ENCODE measurements around the gene PRPF8. TPM values are rescaled to one million over a fixed set of nuclear protein-coding genes. Genes with fewer than 3 reads are reported as not detected.

The PRPF8 gene
- total and polyA plus RNA-seq, 10 of the 15 experiments (the other 5 are each of a cell fraction or from before 2014, with no cell fraction given) = 77.2 to 337 (median 162) TPM

DNA sequence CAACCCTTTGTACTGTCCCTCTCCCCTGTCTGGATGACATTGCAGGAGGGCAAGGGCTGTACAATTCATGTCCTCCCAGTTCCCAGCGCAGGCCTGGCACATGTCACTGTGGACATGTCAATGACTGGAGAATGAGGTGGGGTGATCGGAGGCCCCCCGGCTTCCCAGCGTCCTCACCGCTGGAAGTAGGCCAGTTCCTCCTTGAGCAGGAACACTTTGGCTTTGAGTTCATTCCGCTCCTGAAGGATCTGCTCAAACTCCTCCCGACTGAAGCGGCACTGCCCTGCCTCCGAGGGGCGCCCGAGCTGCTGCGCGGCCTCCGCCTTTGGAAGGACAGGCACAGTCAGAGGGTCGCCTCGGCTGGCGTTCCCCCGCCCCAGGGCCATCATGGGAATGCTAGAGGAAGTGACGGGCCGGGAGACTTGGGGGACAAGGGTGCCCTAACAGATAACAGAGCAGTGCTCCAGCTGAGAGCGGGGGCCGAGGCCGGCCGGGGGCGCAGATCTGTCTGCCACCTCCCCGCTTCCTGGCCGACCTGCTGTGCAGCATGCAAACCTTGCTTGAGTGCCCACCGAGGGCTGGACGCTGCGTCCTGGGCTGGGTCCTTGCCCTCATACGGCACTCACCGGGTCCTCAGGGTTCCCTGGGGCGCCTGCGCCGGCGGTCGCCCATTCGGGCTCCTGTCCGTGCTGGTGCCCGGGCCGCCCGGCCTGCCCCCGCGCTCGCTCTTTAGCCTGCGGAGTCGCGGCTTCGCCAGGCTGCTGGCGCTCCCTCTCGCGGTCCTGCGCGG is 36.3 kb downstream of the PRPF8 start (continued):
- no peak for TF ChIP-seq BRCA1 (IDR thresholded peaks at IDR 0.05; ENCODE audit: low read depth, low read length)
- TF ChIP-seq JUND (IDR thresholded peaks at IDR 0.05; ENCODE audit: low read depth, low read length) = no peak
- TF ChIP-seq HDAC2 (IDR thresholded peaks at IDR 0.05) = no peak
- peak; percentile 4; the same call in 1 of the 2 replicates for TF ChIP-seq NRF1 (conservative IDR thresholded peaks at IDR 0.05; ENCODE audit: low read depth, low read length)
- TF ChIP-seq TBL1XR1 (IDR thresholded peaks at IDR 0.05; ENCODE audit: low read depth, low read length) = no peak
- TF ChIP-seq POLR2AphosphoS5 (IDR thresholded peaks at IDR 0.05; ENCODE audit: low read length) = no peak
- TF ChIP-seq ZSCAN29 (IDR thresholded peaks at IDR 0.05) = no peak
- no peak for TF ChIP-seq STAT3 (IDR thresholded peaks at IDR 0.05; ENCODE audit: low read depth, low read length)
- TF ChIP-seq CBX5 (IDR thresholded peaks at IDR 0.05; ENCODE audit: low read depth) = no peak
- no peak for TF ChIP-seq MTA3 (IDR thresholded peaks at IDR 0.05; ENCODE audit: borderline replicate concordance, low read length)
- TF ChIP-seq, protein P1, sequence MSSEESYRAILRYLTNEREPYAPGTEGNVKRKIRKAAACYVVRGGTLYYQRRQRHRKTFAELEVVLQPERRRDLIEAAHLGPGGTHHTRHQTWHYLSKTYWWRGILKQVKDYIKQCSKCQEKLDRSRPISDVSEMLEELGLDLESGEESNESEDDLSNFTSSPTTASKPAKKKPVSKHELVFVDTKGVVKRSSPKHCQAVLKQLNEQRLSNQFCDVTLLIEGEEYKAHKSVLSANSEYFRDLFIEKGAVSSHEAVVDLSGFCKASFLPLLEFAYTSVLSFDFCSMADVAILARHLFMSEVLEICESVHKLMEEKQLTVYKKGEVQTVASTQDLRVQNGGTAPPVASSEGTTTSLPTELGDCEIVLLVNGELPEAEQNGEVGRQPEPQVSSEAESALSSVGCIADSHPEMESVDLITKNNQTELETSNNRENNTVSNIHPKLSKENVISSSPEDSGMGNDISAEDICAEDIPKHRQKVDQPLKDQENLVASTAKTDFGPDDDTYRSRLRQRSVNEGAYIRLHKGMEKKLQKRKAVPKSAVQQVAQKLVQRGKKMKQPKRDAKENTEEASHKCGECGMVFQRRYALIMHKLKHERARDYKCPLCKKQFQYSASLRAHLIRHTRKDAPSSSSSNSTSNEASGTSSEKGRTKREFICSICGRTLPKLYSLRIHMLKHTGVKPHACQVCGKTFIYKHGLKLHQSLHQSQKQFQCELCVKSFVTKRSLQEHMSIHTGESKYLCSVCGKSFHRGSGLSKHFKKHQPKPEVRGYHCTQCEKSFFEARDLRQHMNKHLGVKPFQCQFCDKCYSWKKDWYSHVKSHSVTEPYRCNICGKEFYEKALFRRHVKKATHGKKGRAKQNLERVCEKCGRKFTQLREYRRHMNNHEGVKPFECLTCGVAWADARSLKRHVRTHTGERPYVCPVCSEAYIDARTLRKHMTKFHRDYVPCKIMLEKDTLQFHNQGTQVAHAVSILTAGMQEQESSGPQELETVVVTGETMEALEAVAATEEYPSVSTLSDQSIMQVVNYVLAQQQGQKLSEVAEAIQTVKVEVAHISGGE (CRISPR knock-in tag; IDR thresholded peaks at IDR 0.05) = no peak
- TF ChIP-seq SMAD5 (IDR thresholded peaks at IDR 0.05; ENCODE audit: low read depth) = no peak
- TF ChIP-seq IKZF1 (conservative IDR thresholded peaks at IDR 0.05) = peak; percentile 61
- no peak for TF ChIP-seq CBX3 (IDR thresholded peaks at IDR 0.05; ENCODE audit: borderline replicate concordance, low read depth)
- TF ChIP-seq MEF2B (IDR thresholded peaks at IDR 0.05; ENCODE audit: partially characterized antibody, poor library complexity, severe bottlenecking) = no peak
- no peak for TF ChIP-seq NFYB (IDR thresholded peaks at IDR 0.05; ENCODE audit: insufficient read depth, low read depth, low read length)
- TF ChIP-seq ZNF207 (IDR thresholded peaks at IDR 0.05; ENCODE audit: borderline replicate concordance) = 0 out of 2 replicates have a peak, but pooled peaks have one; percentile 73
- TF ChIP-seq RUNX3 (IDR thresholded peaks at IDR 0.05; ENCODE audit: low read length) = no peak
- no peak for TF ChIP-seq SMAD1 (IDR thresholded peaks at IDR 0.05; ENCODE audit: low read depth, partially characterized antibody)
- no peak for TF ChIP-seq MYC (IDR thresholded peaks at IDR 0.05; ENCODE audit: insufficient read depth, insufficient read length, insufficient replicate concordance, low read length, severe bottlenecking)
- TF ChIP-seq FOS (IDR thresholded peaks at IDR 0.05; ENCODE audit: borderline replicate concordance, extremely low read depth, insufficient read length) = no peak
- TF ChIP-seq, protein P2, sequence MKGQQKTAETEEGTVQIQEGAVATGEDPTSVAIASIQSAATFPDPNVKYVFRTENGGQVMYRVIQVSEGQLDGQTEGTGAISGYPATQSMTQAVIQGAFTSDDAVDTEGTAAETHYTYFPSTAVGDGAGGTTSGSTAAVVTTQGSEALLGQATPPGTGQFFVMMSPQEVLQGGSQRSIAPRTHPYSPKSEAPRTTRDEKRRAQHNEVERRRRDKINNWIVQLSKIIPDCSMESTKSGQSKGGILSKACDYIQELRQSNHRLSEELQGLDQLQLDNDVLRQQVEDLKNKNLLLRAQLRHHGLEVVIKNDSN (IDR thresholded peaks at IDR 0.05; ENCODE audit: borderline replicate concordance, extremely low read length, insufficient read depth, low read depth, low read length) = no peak
- no peak for TF ChIP-seq SMC3 (IDR thresholded peaks at IDR 0.05; ENCODE audit: borderline replicate concordance, low read length)
- TF ChIP-seq NR2C1 (IDR thresholded peaks at IDR 0.05) = no peak
- TF ChIP-seq DPF2 (IDR thresholded peaks at IDR 0.05) = no peak; the same call in none of the 2 replicates
- no peak for TF ChIP-seq IRF4 (IDR thresholded peaks at IDR 0.05; ENCODE audit: low read depth, low read length)
- TF ChIP-seq GATAD2B (conservative IDR thresholded peaks at IDR 0.05; ENCODE audit: low read depth) = peak; percentile 77
- TF ChIP-seq ZNF24 (IDR thresholded peaks at IDR 0.05) = no peak
- TF ChIP-seq EGR1 (IDR thresholded peaks at IDR 0.05; ENCODE audit: borderline replicate concordance in 1 of 2, low read depth in 2 of 2, low read length in 2 of 2) = no peak
- TF ChIP-seq ZNF274 (IDR thresholded peaks at IDR 0.05; ENCODE audit: insufficient read depth, insufficient read length) = no peak
